GM12875 (cell line): ENCODE data around the gene MRI1.
"Not testable (repeated sequence)": the region's sequence is repeated elsewhere in the genome, so short reads cannot be mapped to it uniquely, and the experiment has no call there.

Experiments used
- H3K4me3 ChIP-seq: one replicate; pipeline ENCODE4 v1.5.1; 2011; ENCODE audit warnings: low read depth, low read length, control low read depth
- TF ChIP-seq, protein P1 (sequence below): IDR thresholded peaks from 2 replicates; pipeline ENCODE4 v1.5.1; 2011; ENCODE audit warnings: low read depth, mild to moderate bottlenecking, control low read depth, inconsistent platforms, low read length, moderate library complexity, borderline replicate concordance; ENCODE audit not compliant: insufficient read depth

Gene MRI1

DNA sequence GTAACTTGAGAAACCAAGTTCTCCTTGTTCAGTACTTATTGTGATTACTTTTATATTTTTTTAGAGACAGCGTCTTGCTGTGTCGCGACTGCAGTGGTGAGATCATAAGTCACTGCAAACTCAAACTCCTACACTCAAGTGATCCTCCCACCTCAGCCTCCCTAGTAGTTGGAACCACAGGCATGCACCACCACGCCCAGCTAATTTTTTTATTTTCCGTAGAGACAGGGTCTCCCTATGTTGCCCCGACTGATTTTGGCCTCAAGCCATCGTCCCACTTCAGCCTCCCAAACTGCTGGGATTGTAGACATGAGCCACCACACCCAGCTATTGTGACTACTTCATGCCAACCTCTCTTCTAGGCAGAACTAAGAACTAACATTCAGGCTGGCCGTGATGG lies 18.2 kb downstream of the MRI1 start:
- TF ChIP-seq, protein P1, sequence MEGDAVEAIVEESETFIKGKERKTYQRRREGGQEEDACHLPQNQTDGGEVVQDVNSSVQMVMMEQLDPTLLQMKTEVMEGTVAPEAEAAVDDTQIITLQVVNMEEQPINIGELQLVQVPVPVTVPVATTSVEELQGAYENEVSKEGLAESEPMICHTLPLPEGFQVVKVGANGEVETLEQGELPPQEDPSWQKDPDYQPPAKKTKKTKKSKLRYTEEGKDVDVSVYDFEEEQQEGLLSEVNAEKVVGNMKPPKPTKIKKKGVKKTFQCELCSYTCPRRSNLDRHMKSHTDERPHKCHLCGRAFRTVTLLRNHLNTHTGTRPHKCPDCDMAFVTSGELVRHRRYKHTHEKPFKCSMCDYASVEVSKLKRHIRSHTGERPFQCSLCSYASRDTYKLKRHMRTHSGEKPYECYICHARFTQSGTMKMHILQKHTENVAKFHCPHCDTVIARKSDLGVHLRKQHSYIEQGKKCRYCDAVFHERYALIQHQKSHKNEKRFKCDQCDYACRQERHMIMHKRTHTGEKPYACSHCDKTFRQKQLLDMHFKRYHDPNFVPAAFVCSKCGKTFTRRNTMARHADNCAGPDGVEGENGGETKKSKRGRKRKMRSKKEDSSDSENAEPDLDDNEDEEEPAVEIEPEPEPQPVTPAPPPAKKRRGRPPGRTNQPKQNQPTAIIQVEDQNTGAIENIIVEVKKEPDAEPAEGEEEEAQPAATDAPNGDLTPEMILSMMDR: no peak

GRCh38 chr19:13783565-13784500 lies 19.5 kb downstream of the MRI1 start:
- H3K4me3 ChIP-seq: no peak overlapping the region
- TF ChIP-seq, protein P1: no peak

More for the DNA sequence above, 18.2 kb downstream of the MRI1 start:
- no peak overlapping the region for H3K4me3 ChIP-seq

DNA sequence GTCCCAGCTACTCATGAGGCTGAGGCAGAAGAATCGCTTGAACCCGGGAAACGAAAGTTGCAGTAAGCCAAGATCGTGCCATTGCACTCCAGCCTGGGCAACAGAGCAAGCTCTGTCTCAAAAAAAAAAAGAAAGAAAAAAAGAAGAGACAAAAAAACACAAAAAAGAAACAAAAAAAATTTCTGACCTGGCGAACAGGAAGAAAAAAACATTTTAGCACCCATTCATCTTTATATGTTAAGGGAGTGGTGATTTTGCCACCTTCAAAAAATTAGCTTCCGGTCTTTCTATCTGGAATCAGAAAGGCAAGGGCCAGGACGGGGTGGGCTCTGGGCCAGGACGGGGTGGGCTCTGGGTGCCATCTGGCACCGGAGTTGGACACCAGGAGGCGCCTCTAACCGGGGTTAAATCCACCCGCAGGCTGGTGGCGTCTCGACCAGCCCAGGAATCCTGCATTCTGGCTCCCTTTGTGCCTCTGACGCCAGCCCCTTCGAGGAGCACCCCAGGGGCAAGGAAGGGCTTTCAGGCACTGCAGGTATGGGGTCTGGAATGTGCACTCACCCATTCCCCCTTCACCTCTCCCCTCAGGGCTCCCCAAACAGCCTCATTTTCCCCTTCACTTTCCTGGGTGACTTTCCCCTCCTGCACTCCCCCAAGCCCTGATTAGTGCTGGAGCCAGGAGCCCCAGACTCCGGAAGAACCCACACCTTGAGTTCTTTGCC lies 20.6 kb downstream of the MRI1 start:
- H3K4me3 ChIP-seq: no peak overlapping the region

GRCh38 chr19:13788991-13789390 lies 24.7 kb downstream of the MRI1 start:
- TF ChIP-seq, protein P1: no peak
- no peak overlapping the region for H3K4me3 ChIP-seq

More for the DNA sequence above, 20.6 kb downstream of the MRI1 start:
- TF ChIP-seq, protein P1: peak; percentile 64

- TF ChIP-seq, protein P1: no peak
- no peak overlapping the region for H3K4me3 ChIP-seq
Measured at GRCh38 chr19:13790354-13790753, 26.0 kb downstream of the MRI1 start.

GRCh38 chr19:13793317-13793716 lies 29.0 kb downstream of the MRI1 start:
- not testable (repeated sequence) for H3K4me3 ChIP-seq

GRCh38 chr19:13794398-13794756 lies 30.1 kb downstream of the MRI1 start:
- peak overlapping the region; percentile 84 for H3K4me3 ChIP-seq
- TF ChIP-seq, protein P1: no peak
